NCI-H2227 treated with DMSO at 0.1 percent for 48 hours (cell line): ENCODE results near the gene KIAA0232.
"Not testable (repeated sequence)": the region's sequence is repeated elsewhere in the genome, so short reads cannot be mapped to it uniquely, and the experiment has no call there.

Experiments
- DNase-seq: peaks from one replicate; lab custom pipeline; 2025; lab: John Stamatoyannopoulos, UW

The KIAA0232 gene

DNA sequence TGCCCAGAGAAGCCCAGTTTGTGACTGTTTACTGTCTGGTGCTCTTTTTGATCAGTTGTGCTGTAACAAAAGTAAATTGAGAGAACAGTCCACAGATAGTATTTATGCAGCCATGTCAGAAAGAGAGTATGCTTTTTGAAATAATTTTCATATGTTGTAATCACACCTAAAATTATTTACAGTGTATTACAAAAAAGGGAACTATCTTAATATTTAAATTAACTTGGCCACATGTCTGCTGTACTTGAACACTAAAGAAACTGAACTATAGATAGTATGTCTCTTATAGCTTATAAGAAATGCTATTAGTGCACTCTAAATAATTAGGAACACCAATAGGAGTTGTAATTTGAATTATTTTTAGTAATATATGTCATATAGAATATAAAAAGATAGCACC, 30.2 kb downstream of the KIAA0232 start:
- DNase-seq: no peak

GRCh38 chr4:6813725-6814124, 31.2 kb downstream of the KIAA0232 start:
- DNase-seq: no peak

DNA sequence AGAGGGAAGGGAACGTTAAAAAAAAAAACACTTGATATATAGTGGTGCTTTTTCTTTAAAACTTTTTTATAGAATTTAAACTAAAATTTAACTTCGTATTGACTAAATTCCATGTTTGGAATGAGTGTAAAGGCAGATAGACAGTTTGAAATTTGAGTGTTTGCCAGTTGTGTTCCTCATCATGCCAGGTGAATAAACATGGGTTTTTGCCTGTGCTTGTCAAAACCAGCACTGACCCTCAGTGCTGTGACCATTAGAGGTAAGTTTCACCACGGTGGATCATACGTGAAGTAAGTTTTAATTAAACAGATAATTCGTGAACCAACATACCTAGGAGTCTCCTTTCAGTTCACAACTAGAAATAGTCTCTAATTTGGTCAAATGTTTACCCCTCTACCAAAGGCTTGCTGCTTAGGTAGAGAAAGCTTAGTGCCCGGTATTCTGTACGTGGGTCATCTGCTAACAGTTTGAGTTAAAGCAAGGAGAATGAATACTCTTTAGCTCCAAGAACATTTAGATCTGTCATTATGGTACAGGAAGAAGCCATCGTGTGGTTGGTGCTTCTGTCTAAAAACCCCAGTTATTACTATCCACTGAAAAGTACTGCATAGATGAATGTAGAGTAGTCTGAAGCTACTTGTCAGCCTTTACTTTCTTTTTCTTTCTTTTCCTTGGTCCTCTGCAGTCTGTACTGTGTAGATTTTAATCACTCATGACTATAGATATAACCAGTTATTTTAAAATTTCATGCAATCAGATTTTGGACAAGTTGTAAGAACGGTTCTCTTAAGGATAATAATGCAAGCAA, 32.7 kb downstream of the KIAA0232 start:
- no peak for DNase-seq

DNA sequence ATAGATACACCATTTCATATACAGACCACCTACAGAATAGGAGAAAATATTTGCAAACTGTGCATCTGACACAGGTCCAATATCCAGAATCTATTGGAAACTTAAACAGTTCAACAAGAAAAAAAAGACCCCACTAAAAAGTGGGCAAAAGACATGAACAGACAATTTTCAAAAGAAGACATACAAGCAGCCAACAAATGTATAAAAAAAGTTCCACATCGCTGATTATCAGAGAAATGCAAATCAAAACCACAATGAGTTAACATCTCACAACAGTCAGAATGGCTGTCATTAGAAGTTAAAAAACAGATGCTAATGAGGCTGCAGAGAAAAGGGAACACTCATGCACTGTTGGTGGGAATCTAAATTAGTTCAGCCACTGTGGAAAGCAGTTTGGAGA, 36.8 kb downstream of the KIAA0232 start:
- DNase-seq: no peak

- no peak for DNase-seq
These were observed 38.2 kb downstream of the KIAA0232 start for GRCh38 chr4:6820695-6821094.

- DNase-seq: no peak
These were observed 41.5 kb downstream of the KIAA0232 start for GRCh38 chr4:6824071-6824470.

GRCh38 chr4:6824772-6825402, 42.4 kb downstream of the KIAA0232 start:
- DNase-seq: no peak

- no peak for DNase-seq
These were observed 42.9 kb downstream of the KIAA0232 start for GRCh38 chr4:6825403-6825802.

DNA sequence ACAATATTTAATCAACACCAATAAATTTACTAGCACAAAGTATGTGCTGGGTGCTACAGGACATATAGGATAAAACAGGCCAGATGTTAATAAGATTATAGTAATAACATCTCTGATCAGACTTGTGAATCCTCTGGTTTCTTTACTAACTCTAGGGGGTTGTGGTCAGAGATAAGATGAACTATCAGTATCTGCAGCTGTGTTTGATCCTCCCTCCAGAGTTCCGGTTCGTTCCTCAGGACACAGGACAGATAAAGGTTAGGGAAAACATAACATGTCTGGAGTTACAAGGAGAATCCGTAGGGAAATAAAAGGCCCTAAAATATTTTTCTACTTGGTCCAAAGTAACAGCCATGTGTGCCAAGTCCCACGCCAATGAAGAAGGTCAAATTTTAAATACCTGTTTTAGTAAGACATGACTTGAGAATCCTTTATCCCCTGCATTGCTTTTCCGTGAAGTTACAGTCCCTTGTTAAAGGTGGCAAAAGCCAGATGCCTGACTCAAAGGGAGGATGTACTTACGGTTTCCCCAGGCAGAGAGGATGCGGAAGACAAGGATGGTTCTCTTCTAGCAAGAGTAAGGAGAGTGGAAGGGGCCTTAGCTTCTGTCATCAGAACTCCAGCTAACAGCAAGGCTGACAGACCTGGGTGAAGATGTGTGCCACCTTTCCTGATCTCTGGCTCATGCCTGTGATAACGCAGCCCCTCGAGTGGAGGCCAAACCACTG, 44.4 kb downstream of the KIAA0232 start:
- DNase-seq: no peak

DNA sequence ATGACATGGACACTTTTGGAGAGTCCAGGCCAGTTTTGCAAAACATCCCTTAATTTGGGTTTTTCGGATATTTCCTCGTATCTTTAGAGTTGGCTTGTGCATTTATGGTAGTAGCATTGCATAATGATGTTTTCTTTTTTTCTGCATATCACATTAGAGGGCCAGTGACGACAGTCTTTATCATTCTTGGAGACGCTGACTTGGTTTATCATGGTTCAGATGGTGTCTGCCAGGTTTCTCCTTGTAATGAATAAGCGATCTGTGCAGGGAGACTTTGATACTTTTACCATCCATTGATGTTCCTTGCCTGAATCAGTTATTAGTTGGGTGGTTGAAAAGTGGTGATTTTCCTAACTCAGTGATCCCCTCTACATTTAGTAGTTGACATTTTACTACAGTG, 46.6 kb downstream of the KIAA0232 start:
- no peak for DNase-seq

- DNase-seq: no peak
These were observed 52.3 kb downstream of the KIAA0232 start for GRCh38 chr4:6834867-6835266.

DNA sequence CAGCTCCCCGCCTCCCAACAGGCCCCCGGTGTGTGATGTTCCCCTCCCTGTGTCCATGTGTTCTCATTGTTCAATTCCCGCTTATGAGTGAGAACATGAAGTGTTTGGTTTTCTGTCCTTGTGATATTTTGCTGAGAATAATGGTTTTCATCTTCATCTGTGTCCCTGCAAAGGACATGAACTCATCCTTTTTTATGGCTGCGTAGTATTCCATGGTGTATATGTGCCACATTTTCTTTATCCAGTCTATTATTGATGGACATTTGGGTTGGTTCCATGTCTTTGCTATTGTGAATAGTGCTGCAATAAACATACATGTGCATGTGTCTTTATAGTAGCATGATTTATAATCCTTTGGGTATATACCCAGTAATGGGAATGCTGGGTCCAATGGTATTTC, 53.1 kb downstream of the KIAA0232 start:
- not testable (repeated sequence) for DNase-seq

DNA sequence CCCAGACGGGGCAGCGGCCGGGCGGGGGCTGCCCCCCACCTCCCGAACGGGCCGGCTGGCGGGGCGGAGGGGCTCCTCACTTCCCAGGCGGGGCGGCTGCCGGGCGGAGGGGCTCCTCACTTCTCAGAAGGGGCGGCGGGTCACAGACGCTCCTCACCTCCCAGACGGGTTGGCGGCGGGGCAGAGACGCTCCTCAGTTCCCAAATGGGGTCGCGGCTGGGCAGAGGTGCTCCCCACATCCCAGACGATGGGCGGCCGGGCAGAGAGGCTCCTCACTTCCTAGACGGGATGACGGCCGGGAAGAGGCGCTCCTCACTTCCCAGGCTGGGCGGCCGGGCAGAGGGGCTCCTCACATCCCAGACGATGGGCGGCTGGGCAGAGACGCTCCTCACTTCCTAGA, 54.6 kb downstream of the KIAA0232 start:
- not testable (repeated sequence) for DNase-seq

GRCh38 chr4:6839579-6839978, 57.1 kb downstream of the KIAA0232 start:
- no peak for DNase-seq

DNA sequence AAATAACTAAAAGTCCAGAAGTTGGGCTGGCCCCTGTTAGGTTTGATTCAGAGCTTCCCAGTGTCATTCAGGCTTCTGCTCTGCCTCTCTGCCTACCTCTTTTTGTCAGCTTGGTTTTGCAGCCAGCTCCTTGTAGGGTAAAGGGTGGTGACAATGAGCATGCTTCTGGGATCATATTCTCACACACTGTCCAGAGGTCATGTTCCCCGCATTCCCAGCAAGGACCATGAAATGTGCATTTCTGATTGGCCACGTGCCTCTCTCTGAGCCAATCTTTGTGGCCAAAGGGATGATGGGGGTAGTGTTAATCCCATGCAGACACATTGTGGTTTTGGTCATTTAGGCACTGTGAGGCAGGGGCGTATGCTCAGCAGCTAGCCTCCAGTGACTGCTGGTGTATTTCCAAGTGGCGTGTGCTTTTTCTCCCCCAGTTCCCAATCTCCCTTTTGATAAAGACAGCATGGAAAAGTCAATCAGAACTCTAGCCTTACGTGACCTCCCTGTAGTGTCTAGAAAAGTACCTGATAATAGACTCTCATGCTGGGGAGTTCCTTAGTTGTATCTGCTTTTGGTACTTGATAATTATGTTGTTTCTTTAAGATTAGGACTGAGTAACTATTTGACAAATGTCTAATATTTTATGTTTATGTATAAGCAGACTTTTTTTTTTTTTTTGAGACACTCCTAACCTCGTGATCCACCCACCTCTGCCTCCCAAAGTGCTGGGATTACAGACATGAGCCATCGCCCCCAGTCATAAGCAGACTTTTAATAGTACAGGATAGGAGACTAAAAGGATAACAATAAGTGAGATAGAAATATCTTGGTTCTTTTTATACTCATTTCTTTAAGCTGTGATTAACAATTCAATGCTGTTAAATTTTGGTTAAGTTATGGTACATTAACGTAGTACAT, 57.8 kb downstream of the KIAA0232 start:
- no peak for DNase-seq

GRCh38 chr4:6845027-6845426, 62.5 kb downstream of the KIAA0232 start:
- DNase-seq: no peak

DNA sequence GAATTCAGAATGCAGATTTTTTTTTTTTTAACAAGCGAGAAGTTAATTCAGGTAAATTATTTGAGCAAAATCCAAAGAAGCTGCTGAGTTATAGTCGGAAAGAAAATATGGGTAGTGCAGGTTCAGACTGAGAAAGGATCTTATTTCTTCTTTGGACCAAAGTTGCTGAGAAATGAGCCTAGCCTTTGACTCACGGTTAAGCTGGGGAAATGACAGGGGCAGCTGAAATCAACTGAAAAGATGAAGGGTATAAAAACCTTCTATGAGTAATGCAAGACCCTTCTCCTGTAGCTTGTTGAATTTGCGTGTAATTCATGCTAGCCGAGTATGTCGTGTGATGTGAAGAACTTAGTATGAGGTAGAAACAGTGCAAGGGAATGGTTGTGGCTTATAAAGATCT, 63.0 kb downstream of the KIAA0232 start:
- no peak for DNase-seq

- DNase-seq: no peak
These were observed 64.7 kb downstream of the KIAA0232 start for GRCh38 chr4:6847178-6847577.

DNA sequence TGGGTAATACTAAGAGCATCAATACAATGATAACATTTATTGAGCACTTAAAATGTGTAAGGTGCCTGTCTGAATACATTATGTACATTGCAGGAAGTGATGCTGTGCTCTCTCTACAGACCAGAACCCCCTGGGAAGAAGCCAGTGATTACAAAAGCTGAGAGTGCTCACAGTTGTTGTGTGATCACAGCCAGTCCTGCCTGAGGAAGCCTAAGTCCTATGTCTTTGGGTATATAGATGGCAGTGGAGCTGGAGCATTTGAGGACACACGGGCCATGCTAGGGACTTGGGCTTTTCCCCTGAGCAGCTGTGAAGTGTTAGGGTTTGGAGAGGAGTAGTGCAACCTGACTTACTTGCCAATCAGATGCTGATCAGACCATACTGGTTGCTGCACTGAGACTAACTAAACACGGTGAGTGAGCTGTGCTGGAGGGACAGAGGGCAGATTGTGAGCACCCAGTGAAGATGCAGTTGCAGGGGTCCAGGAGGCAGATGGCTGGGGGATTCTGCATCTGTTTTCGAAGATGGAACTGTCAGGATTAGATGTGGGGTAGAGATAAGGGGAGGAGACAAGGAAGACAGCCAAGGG, 66.3 kb downstream of the KIAA0232 start:
- no peak for DNase-seq

DNA sequence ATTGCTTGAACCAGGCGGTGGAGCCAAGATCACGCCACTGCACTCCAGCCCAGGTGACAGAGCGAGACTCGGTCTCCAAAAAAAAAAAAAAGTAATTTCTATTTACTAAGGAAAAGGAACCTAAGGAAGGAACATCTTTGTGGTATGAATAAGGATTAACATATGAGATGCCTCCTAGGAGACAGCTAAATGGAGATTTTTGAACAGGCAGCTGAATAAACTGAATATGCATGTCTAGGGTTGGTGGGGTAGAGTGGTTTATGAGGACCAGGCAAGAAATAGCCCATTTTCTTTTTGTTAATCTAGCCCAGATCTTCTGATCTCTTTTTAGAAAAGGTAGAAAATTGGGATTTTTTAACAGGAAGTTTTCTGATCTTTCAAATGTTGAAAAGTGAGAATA, 67.2 kb downstream of the KIAA0232 start:
- no peak for DNase-seq

GRCh38 chr4:6851431-6851830, 68.9 kb downstream of the KIAA0232 start:
- DNase-seq: no peak

- no peak for DNase-seq
These were observed 69.4 kb downstream of the KIAA0232 start for GRCh38 chr4:6851962-6852361.
